Keratinocyte (primary cell): ENCODE data around the gene AKAP13. TPM values are rescaled to one million over a fixed set of nuclear protein-coding genes. Genes with fewer than 3 reads are reported as not detected.
A peak's percentile ranks its signal among the peaks of the same experiment; 100 is the strongest.

Experiments
- DNase-seq: peaks from one replicate; pipeline ENCODE4 v3.0.0-alpha.2; 2011; ENCODE audit warnings: low read depth, missing footprints, low spot score
- FAIRE-seq: peaks from 2 replicates; lab custom pipeline; 2011; peaks lifted over from hg19 to GRCh38; lab: Jason Lieb, UNC
- H2AFZ ChIP-seq: 2 replicates; pipeline ENCODE4 v1.6.0; 2012; ENCODE audit warnings: low read length, control low read depth, inconsistent platforms; ENCODE audit not compliant: control insufficient read depth
- H3K27ac ChIP-seq: 2 replicates; pipeline ENCODE4 v1.5.1; 2011; ENCODE audit warnings: low read length; ENCODE audit not compliant: control insufficient read depth, insufficient read depth
- H3K27me3 ChIP-seq: 3 replicates; pipeline ENCODE4 v1.6.0; 2011; ENCODE audit warnings: low read length; ENCODE audit not compliant: control insufficient read depth, insufficient read depth; ENCODE audit errors: extremely low read depth
- H3K36me3 ChIP-seq, 2 experiments: 2 replicates in 1 of 2; 3 replicates in 1 of 2; pipeline ENCODE4 v1.5.1; 2011; ENCODE audit warnings: low read length in 2 of 2, mild to moderate bottlenecking in 1 of 2; ENCODE audit not compliant: control insufficient read depth in 2 of 2, insufficient read depth in 2 of 2; ENCODE audit errors: extremely low read depth in 1 of 2
- H3K4me1 ChIP-seq: 3 replicates; pipeline ENCODE4 v1.5.1; 2011; ENCODE audit warnings: low read length; ENCODE audit not compliant: control insufficient read depth, insufficient read depth; ENCODE audit errors: extremely low read depth
- H3K4me2 ChIP-seq: 3 replicates; pipeline ENCODE4 v1.6.0; 2011; ENCODE audit warnings: low read depth, low read length; ENCODE audit not compliant: control insufficient read depth, insufficient read depth; ENCODE audit errors: extremely low read depth
- H3K4me3 ChIP-seq, 3 experiments: fragments of 200-600 bp in 1 of 3; sonication (generic) in 1 of 3; 2 replicates in 2 of 3; 3 replicates in 1 of 3; pipeline ENCODE4 v1.5.1; 2011 to 2016; ENCODE audit warnings: low read length in 3 of 3, mild to moderate bottlenecking in 3 of 3, control low read depth in 2 of 3, inconsistent platforms in 1 of 3, low read depth in 1 of 3, mixed read lengths in 1 of 3, mixed run types in 1 of 3, moderate library complexity in 1 of 3; ENCODE audit not compliant: control insufficient read depth in 2 of 3, insufficient read depth in 2 of 3; ENCODE audit errors: extremely low read depth in 1 of 3
- H3K79me2 ChIP-seq: 2 replicates; pipeline ENCODE4 v1.6.0; 2012; ENCODE audit warnings: low read length; ENCODE audit not compliant: control insufficient read depth, insufficient read depth
- H3K9ac ChIP-seq: 3 replicates; pipeline ENCODE4 v1.6.0; 2011; ENCODE audit warnings: low read length; ENCODE audit not compliant: control insufficient read depth, insufficient read depth; ENCODE audit errors: extremely low read depth
- H3K9me1 ChIP-seq: 3 replicates; pipeline ENCODE4 v1.6.0; 2011; ENCODE audit warnings: low read length; ENCODE audit not compliant: control insufficient read depth, insufficient read depth; ENCODE audit errors: extremely low read depth
- H3K9me3 ChIP-seq: 2 replicates; pipeline ENCODE4 v1.5.1; 2012; ENCODE audit warnings: low read depth, low read length; ENCODE audit not compliant: control insufficient read depth
- H4K20me1 ChIP-seq: 3 replicates; pipeline ENCODE4 v1.6.0; 2011; ENCODE audit warnings: low read length; ENCODE audit not compliant: control insufficient read depth, insufficient read depth; ENCODE audit errors: extremely low read depth
- CTCF ChIP-seq, 3 experiments: IDR thresholded peaks in 1 of 3; conservative IDR thresholded peaks in 1 of 3; optimal IDR thresholded peaks in 1 of 3; 2 replicates in 2 of 3; 3 replicates in 1 of 3; pipeline versions ENCODE3 to v1.5.1; 2011; ENCODE audit warnings: low read length in 3 of 3, mild to moderate bottlenecking in 3 of 3, moderate library complexity in 2 of 3, control low read depth in 1 of 3, inconsistent platforms in 1 of 3; ENCODE audit not compliant: insufficient read depth in 2 of 3; ENCODE audit errors: extremely low read depth in 1 of 3
- EZH2 ChIP-seq: IDR thresholded peaks from one replicate; pipeline ENCODE4 v1.6.1; 2012; ENCODE audit warnings: inconsistent platforms, mild to moderate bottlenecking, low read length, moderate library complexity
- dilution Hi-C: fragments of 300-500 bp; cut with MboI; formaldehyde crosslinking; loops from one replicate; pipeline ENCODE4 v1.7.0; 2020; ENCODE audit warnings: low sequenced_read_pairs; ENCODE audit not compliant: extremely low pct_ligation_motif_present
- polyA plus RNA-seq, 5 experiments: library from polyadenylated mRNA; depleted of rRNA in 3 of 5; stranded (reverse) in 3 of 5; stranded (forward) in 1 of 5; unstranded in 1 of 5; fragments of >200 nt; gene quantifications; 1 replicate in 1 of 5; 2 replicates in 3 of 5; 3 replicates in 1 of 5; pipeline versions ENCODE4 v1.2.1 to v1.2.3, GENCODE V29; 2011 to 2012; ENCODE audit warnings: missing spikeins in 2 of 5, low read depth in 1 of 5, low replicate concordance in 1 of 5

AKAP13 gene
- polyA plus RNA-seq, 1 donor (not counting 4 experiments of a cell fraction or from before 2014, with no cell fraction given) = 16.7 TPM

- H3K27ac ChIP-seq = peak overlapping the region; percentile 65
- peak overlapping the region; percentile 10 for H3K4me2 ChIP-seq
- no peaks in the 10 kb centered on the region for H3K27me3 ChIP-seq
- dilution Hi-C loops = no loop called here
- FAIRE-seq = no peak
- no peaks in the 10 kb centered on the region for H3K36me3 ChIP-seq
- no peaks in the 10 kb centered on the region for H3K9me3 ChIP-seq
- H3K9ac ChIP-seq = no peak overlapping the region
- H4K20me1 ChIP-seq = no peaks in the 10 kb centered on the region
- peaks cover 71% of the 10 kb centered on the region for H3K4me1 ChIP-seq
- H3K9me1 ChIP-seq = no peaks in the 10 kb centered on the region
- TF ChIP-seq CTCF (optimal IDR thresholded peaks at IDR 0.05 in 1 of 3, IDR thresholded peaks at IDR 0.05 in 1 of 3, conservative IDR thresholded peaks at IDR 0.05 in 1 of 3; ENCODE audit: extremely low read depth in 1 of 3, insufficient read depth in 2 of 3, low read length in 3 of 3) (no peak), EZH2 (no peak)
- peaks cover 47% of the 10 kb centered on the region for H3K79me2 ChIP-seq
- no peak overlapping the region for H3K4me3 ChIP-seq
- no peak overlapping the region for H2AFZ ChIP-seq
- no peak for DNase-seq
Observed at GRCh38 chr15:85475317-85475701, 94.9 kb downstream of the AKAP13 start.

GRCh38 chr15:85475711-85476110 is 95.3 kb downstream of the AKAP13 start:
- TF ChIP-seq CTCF (optimal IDR thresholded peaks at IDR 0.05 in 1 of 3, IDR thresholded peaks at IDR 0.05 in 1 of 3, conservative IDR thresholded peaks at IDR 0.05 in 1 of 3; ENCODE audit: extremely low read depth in 1 of 3, insufficient read depth in 2 of 3, low read length in 3 of 3) (no peak), EZH2 (no peak)
- dilution Hi-C loops = no loop called here
- Histone ChIP-seq H3K4me1 (peaks cover 71% of the 10 kb centered on the region), H3K27ac (no peak overlapping the region), H3K27me3 (no peaks in the 10 kb centered on the region), H3K9me1 (no peaks in the 10 kb centered on the region), H3K4me3 (no peak overlapping the region), H2AFZ (no peak overlapping the region), H4K20me1 (no peaks in the 10 kb centered on the region), H3K9ac (no peak overlapping the region), H3K4me2 (no peak overlapping the region), H3K36me3 (no peaks in the 10 kb centered on the region), H3K9me3 (no peaks in the 10 kb centered on the region), H3K79me2 (peaks cover 48% of the 10 kb centered on the region)
- DNase-seq (no peak), FAIRE-seq (no peak)
